Thyroid gland (tissue), 4 donors: ENCODE measurements around the gene TBXAS1.

Source experiments
- POLR2A ChIP-seq, 2 donors: fragments of 450-650 bp; IDR thresholded peaks; one replicate each; pipeline ENCODE4 v1.6.1; 2017; ENCODE audit warnings: antibody characterized with exemption in 2 of 2, mild to moderate bottlenecking in 2 of 2, moderate library complexity in 1 of 2
- TF ChIP-seq, protein P1 (sequence below), 6 experiments: fragments of 200-600 bp in 3 of 6; fragments of 450-650 bp in 3 of 6; sonication (generic) in 3 of 6; IDR thresholded peaks; one replicate each; pipeline ENCODE4 v1.5.1; 2016 to 2019; ENCODE audit warnings: antibody characterized with exemption in 6 of 6, mild to moderate bottlenecking in 2 of 6, inconsistent platforms in 1 of 6, moderate library complexity in 1 of 6

DNA sequence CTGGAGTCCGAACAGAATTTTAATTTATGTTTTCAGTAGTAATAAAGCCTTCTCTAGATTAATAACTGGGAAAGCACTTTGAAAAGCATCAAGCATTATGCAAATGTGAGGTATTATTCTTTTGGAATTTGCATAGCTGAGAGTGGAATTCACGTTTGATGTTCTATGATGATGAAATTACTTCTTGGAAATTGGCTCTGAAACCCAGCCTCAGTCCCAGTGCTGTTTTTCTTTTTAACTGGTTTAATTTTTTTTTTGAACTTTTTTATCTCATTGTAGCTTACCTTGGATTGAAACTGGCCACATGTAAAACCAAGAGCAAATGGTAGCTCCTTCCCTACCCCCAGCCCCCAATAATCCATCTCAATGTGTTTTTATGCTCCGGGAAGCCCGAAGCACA, 1.2 kb downstream of the TBXAS1 start:
- TF ChIP-seq, protein P1, sequence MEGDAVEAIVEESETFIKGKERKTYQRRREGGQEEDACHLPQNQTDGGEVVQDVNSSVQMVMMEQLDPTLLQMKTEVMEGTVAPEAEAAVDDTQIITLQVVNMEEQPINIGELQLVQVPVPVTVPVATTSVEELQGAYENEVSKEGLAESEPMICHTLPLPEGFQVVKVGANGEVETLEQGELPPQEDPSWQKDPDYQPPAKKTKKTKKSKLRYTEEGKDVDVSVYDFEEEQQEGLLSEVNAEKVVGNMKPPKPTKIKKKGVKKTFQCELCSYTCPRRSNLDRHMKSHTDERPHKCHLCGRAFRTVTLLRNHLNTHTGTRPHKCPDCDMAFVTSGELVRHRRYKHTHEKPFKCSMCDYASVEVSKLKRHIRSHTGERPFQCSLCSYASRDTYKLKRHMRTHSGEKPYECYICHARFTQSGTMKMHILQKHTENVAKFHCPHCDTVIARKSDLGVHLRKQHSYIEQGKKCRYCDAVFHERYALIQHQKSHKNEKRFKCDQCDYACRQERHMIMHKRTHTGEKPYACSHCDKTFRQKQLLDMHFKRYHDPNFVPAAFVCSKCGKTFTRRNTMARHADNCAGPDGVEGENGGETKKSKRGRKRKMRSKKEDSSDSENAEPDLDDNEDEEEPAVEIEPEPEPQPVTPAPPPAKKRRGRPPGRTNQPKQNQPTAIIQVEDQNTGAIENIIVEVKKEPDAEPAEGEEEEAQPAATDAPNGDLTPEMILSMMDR (IDR thresholded peaks at IDR 0.05), result no peak
- TF ChIP-seq POLR2A (IDR thresholded peaks at IDR 0.05), result no peak
